ENCODE results near the gene PRPF18. TPM values are rescaled to one million over a fixed set of nuclear protein-coding genes. Genes with fewer than 3 reads are reported as not detected.
A peak's percentile ranks its signal among the peaks of the same experiment; 100 is the strongest.

PRPF18 gene
- total RNA-seq, 1 donor from 2014 or later = 17.1 TPM

GRCh38 chr10:13627459-13628310 is 40.9 kb downstream of the PRPF18 start:
- Mint-ChIP-seq H3K4me1 (ENCODE audit: low read depth) (peaks cover 16% of the 10 kb centered on the region), H3K36me3 (ENCODE audit: insufficient read depth) (peaks cover 8% of the 10 kb centered on the region), H3K9me3 (ENCODE audit: low read depth) (no peaks in the 10 kb centered on the region), H3K27ac (no peak overlapping the region), H3K4me3 (ENCODE audit: low read depth) (no peak overlapping the region), H3K27me3 (no peaks in the 10 kb centered on the region)
- no peak for TF ChIP-seq CTCF (IDR thresholded peaks at IDR 0.05; ENCODE audit: unreplicated experiment)
- no peak for DNase-seq (ENCODE audit: low spot score, unreplicated experiment)

- Mint-ChIP-seq H3K4me3 (ENCODE audit: low read depth) (no peak overlapping the region), H3K27me3 (no peaks in the 10 kb centered on the region), H3K36me3 (ENCODE audit: insufficient read depth) (peaks cover 13% of the 10 kb centered on the region), H3K4me1 (ENCODE audit: low read depth) (peaks cover 23% of the 10 kb centered on the region), H3K9me3 (ENCODE audit: low read depth) (no peaks in the 10 kb centered on the region), H3K27ac (peak overlapping the region; percentile 70)
- DNase-seq (ENCODE audit: low spot score, unreplicated experiment) = no peak
- no peak for TF ChIP-seq CTCF (IDR thresholded peaks at IDR 0.05; ENCODE audit: unreplicated experiment)
These were observed 41.9 kb downstream of the PRPF18 start for GRCh38 chr10:13628661-13629060.

GRCh38 chr10:13629116-13629515 is 42.4 kb downstream of the PRPF18 start:
- TF ChIP-seq CTCF (IDR thresholded peaks at IDR 0.05; ENCODE audit: unreplicated experiment) = no peak

GRCh38 chr10:13630231-13630630 is 43.5 kb downstream of the PRPF18 start:
- DNase-seq (ENCODE audit: low spot score, unreplicated experiment) = no peak
- Mint-ChIP-seq H3K27ac (no peak overlapping the region), H3K36me3 (ENCODE audit: insufficient read depth) (peaks cover 16% of the 10 kb centered on the region), H3K27me3 (no peaks in the 10 kb centered on the region), H3K4me1 (ENCODE audit: low read depth) (peaks cover 23% of the 10 kb centered on the region), H3K9me3 (ENCODE audit: low read depth) (no peaks in the 10 kb centered on the region), H3K4me3 (ENCODE audit: low read depth) (no peak overlapping the region)
- no peak for TF ChIP-seq CTCF (IDR thresholded peaks at IDR 0.05; ENCODE audit: unreplicated experiment)

More at GRCh38 chr10:13629116-13629515, 42.4 kb downstream of the PRPF18 start:
- no peaks in the 10 kb centered on the region for H3K9me3 Mint-ChIP-seq (ENCODE audit: low read depth)
- no peak overlapping the region for H3K4me3 Mint-ChIP-seq (ENCODE audit: low read depth)
- H3K27ac Mint-ChIP-seq = peak overlapping the region; percentile 70
- peaks cover 23% of the 10 kb centered on the region for H3K4me1 Mint-ChIP-seq (ENCODE audit: low read depth)
- DNase-seq (ENCODE audit: low spot score, unreplicated experiment) = no peak
- peaks cover 14% of the 10 kb centered on the region for H3K36me3 Mint-ChIP-seq (ENCODE audit: insufficient read depth)
- H3K27me3 Mint-ChIP-seq = no peaks in the 10 kb centered on the region

GRCh38 chr10:13631594-13631993 is 44.8 kb downstream of the PRPF18 start:
- Mint-ChIP-seq H3K27me3 (no peaks in the 10 kb centered on the region), H3K27ac (no peak overlapping the region), H3K4me1 (ENCODE audit: low read depth) (peaks cover 23% of the 10 kb centered on the region), H3K4me3 (ENCODE audit: low read depth) (no peak overlapping the region), H3K9me3 (ENCODE audit: low read depth) (no peaks in the 10 kb centered on the region), H3K36me3 (ENCODE audit: insufficient read depth) (peaks cover 16% of the 10 kb centered on the region)
- no peak for DNase-seq (ENCODE audit: low spot score, unreplicated experiment)
- TF ChIP-seq CTCF (IDR thresholded peaks at IDR 0.05; ENCODE audit: unreplicated experiment) = no peak

All from progenitor cell of endocrine pancreas (in vitro differentiated cells).